K562 (cell line): Measurements from ENCODE around the gene PGM2L1. TPM values are rescaled to one million over a fixed set of nuclear protein-coding genes. Genes with fewer than 3 reads are reported as not detected.
"Not testable (repeated sequence)": the region's sequence is repeated elsewhere in the genome, so short reads cannot be mapped to it uniquely, and the experiment has no call there.

ENCODE experiments used
- ATAC-seq: fragments of 200-7000 bp; cut with Tn5 transposase; 3 replicates; pipeline ENCODE4 v1.9.1; 2020; ENCODE audit warnings: moderate library complexity
- BruUV-seq: library from RNA; stranded (reverse); fragments of 400-500 nt; replicated peaks from 2 replicates; lab custom pipeline; 2021; lab: Mats Ljungman, UMichigan
- CTCF ChIA-PET: fragments of 300-600 bp; formaldehyde crosslinking; extraction: SDS; loops from one replicate; lab custom pipeline; 2021; ENCODE audit warnings: low intra/inter-chr PET ratio; lab: Yijun Ruan, JAX
- POLR2A ChIA-PET: fragments of 300-600, 350-650 bp; sonication (Branson Sonifier 250); formaldehyde crosslinking; extraction: SDS; loops from one replicate; lab custom pipeline; 2021; ENCODE audit warnings: antibody characterized with exemption, inconsistent platforms; lab: Yijun Ruan, JAX
- DNase-seq, 4 experiments: peaks; one replicate each; pipeline versions ENCODE4 v3.0.0 to v3.0.0-alpha.2; 2011 to 2018; ENCODE audit warnings: low spot score in 3 of 4, mixed read lengths in 3 of 4; ENCODE audit errors: extremely low read depth in 1 of 4
- FAIRE-seq: peaks from 2 replicates; lab custom pipeline; 2011; peaks lifted over from hg19 to GRCh38; lab: Jason Lieb, UNC
- H2AFZ ChIP-seq: 2 replicates; pipeline ENCODE4 v1.6.0; 2011; ENCODE audit warnings: low read depth, low read length, control low read depth, inconsistent platforms
- H3K27ac ChIP-seq: fragments of 200-600 bp; 3 replicates; pipeline ENCODE4 v1.8.0; 2011; ENCODE audit warnings: low read depth, mild to moderate bottlenecking, control low read depth, inconsistent platforms, low read length, moderate library complexity, mixed read lengths; ENCODE audit errors: extremely low read depth
- H3K27me3 ChIP-seq, 2 experiments: fragments of 300-600 bp in 1 of 2; 2 replicates in 1 of 2; 3 replicates in 1 of 2; pipeline versions ENCODE4 v1.6.0 to v1.8.0; 2011; ENCODE audit warnings: inconsistent platforms in 2 of 2, low read length in 2 of 2, mild to moderate bottlenecking in 1 of 2, mixed read lengths in 1 of 2, moderate library complexity in 1 of 2; ENCODE audit not compliant: control insufficient read depth in 2 of 2, insufficient read depth in 2 of 2
- H3K36me3 ChIP-seq: fragments of 300-600 bp; 3 replicates; pipeline ENCODE4 v1.8.0; 2011; ENCODE audit warnings: mild to moderate bottlenecking, low read length, inconsistent platforms; ENCODE audit not compliant: control insufficient read depth, insufficient read depth
- H3K4me1 ChIP-seq, 2 experiments: fragments of 200-600 bp in 1 of 2; replicated peaks in 1 of 2; 2 replicates in 1 of 2; 3 replicates in 1 of 2; pipeline versions ENCODE4 v1.5.1 to v1.8.0; 2011; ENCODE audit warnings: inconsistent platforms in 2 of 2, low read length in 2 of 2, mild to moderate bottlenecking in 1 of 2, mixed read lengths in 1 of 2, moderate library complexity in 1 of 2; ENCODE audit not compliant: control insufficient read depth in 2 of 2, insufficient read depth in 2 of 2
- H3K4me2 ChIP-seq: 2 replicates; pipeline ENCODE4 v1.6.1; 2011; ENCODE audit warnings: low read length, control low read depth, inconsistent platforms, mixed read lengths; ENCODE audit not compliant: insufficient read depth
- H3K4me3 ChIP-seq: fragments of 200-600 bp; sonication (generic), shearing (Covaris generic); 2 replicates; pipeline ENCODE4 v1.5.1; 2016; ENCODE audit warnings: control low read depth, inconsistent platforms
- H3K79me2 ChIP-seq: fragments of 200-600 bp; 3 replicates; pipeline ENCODE4 v1.8.0; 2011; ENCODE audit warnings: low read length, inconsistent platforms; ENCODE audit not compliant: control insufficient read depth, insufficient read depth
- H3K9ac ChIP-seq, 2 experiments: 2 replicates each; pipeline versions ENCODE4 v1.6.0 to v1.6.1; 2011; ENCODE audit warnings: low read depth in 2 of 2, low read length in 2 of 2, control low read depth in 1 of 2, inconsistent platforms in 1 of 2, mild to moderate bottlenecking in 1 of 2, mixed read lengths in 1 of 2; ENCODE audit not compliant: insufficient read depth in 1 of 2
- H3K9me1 ChIP-seq: one replicate; pipeline ENCODE4 v1.6.0; 2011; ENCODE audit warnings: inconsistent platforms, mild to moderate bottlenecking, low read length, moderate library complexity; ENCODE audit not compliant: control insufficient read depth, insufficient read depth
- H3K9me3 ChIP-seq: replicated peaks from 2 replicates; pipeline ENCODE4 v1.5.1; 2011; ENCODE audit warnings: low read depth, low read length, inconsistent platforms; ENCODE audit not compliant: control insufficient read depth, insufficient read depth
- H4K20me1 ChIP-seq: replicated peaks from 2 replicates; pipeline ENCODE4 v1.6.1; 2011; ENCODE audit warnings: low read length, inconsistent platforms, mixed read lengths; ENCODE audit not compliant: control insufficient read depth, insufficient read depth
- LCOR ChIP-seq: sonication (generic); formaldehyde crosslinking; IDR thresholded peaks from 2 replicates; pipeline ENCODE4 v1.8.0; 2022; ENCODE audit warnings: mild to moderate bottlenecking, missing genetic modification reagents
- RFX1 ChIP-seq: fragments of 450-650 bp; IDR thresholded peaks from 2 replicates; pipeline ENCODE4 v1.6.1; 2016; ENCODE audit warnings: mild to moderate bottlenecking, moderate library complexity
- XRCC3 ChIP-seq: fragments of 450-650 bp; IDR thresholded peaks from 2 replicates; pipeline ENCODE4 v1.6.1; 2017; ENCODE audit warnings: mild to moderate bottlenecking, moderate library complexity
- ZNF165 ChIP-seq: fragments of 250-450 bp; sonication (Bioruptor Pico); IDR thresholded peaks from 2 replicates; pipeline ENCODE4 v1.4.0; 2020; ENCODE audit warnings: borderline replicate concordance
- WGBS: fragments of 100-300 bp; shearing (Covaris generic); methylation state at CpG from one replicate; pipeline ENCODE4 v1.1.6; 2016; ENCODE audit warnings: low coverage, mixed read lengths; ENCODE audit not compliant: insufficient coverage; ENCODE audit errors: missing lambda C conversion rate; 5-methylcytosine and 5-hydroxymethylcytosine counted together
- in situ Hi-C: fragments of 300-500 bp; cut with MboI; formaldehyde crosslinking; loops from 4 replicates; pipeline ENCODE4 v1.15.0; 2018; ENCODE audit warnings: inconsistent platforms, mixed read lengths
- intact Hi-C: fragments of 100-400 bp; cut with micrococcal nuclease; formaldehyde crosslinking; loops from 2 replicates; pipeline ENCODE4 v1.14.2; 2022
- polyA plus RNA-seq, 8 experiments: library from polyadenylated mRNA; depleted of rRNA in 4 of 8; stranded (reverse) in 5 of 8; unstranded in 3 of 8; fragments of >200 nt; fragmentation: Nextera tagmentation in 2 of 8; fragmentation: Illumina TruSeq in 1 of 8; extraction: Ambion mirVana in 2 of 8; extraction: Trizol in 1 of 8; gene quantifications; 2 replicates each; pipeline versions ENCODE4 v1.2.1 to v1.2.3, GENCODE V29; 2011 to 2014; ENCODE audit warnings: inconsistent platforms in 1 of 8, missing spikeins in 1 of 8
- total RNA-seq, 7 experiments: library from RNA; depleted of rRNA in 6 of 7; stranded (reverse); fragments of >200 nt in 6 of 7; fragmentation: Illumina TruSeq in 2 of 7; extraction: Trizol in 2 of 7; gene quantifications; 2 replicates each; pipeline versions ENCODE4 v1.2.1 to v1.2.3, GENCODE V29; 2011 to 2021; ENCODE audit warnings: low replicate concordance in 1 of 7

PGM2L1 gene
- total and polyA plus RNA-seq, 9 of the 15 experiments (the other 6 are each of a cell fraction or from before 2014, with no cell fraction given): 0.32 to 0.95 (median 0.63) TPM

DNA sequence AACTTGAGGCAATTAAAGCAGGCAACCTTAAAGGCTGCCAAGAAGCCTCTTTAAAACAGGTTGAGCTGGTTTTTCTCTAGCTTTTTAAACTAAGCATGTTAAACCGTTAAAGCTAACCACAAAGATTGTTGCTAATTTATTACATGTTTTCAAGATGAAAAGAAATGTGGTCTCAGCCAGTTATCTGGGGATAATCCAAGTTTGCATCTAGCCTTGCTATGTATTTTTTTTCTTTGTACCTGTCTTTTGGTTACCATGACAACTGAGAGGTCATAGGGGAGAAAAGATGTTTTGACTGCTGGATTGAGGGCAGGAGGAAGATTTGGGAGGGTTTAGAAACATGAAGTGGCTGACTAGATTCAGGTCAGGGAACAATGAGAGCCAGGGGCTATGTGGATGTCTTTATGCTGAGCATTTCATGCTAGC lies 19.2 kb upstream of the PGM2L1 start:
- no peaks in the 10 kb centered on the region for H3K9me1 ChIP-seq
- no peak overlapping the region for H3K27ac ChIP-seq
- ChIA-PET POLR2A (interaction anchor here (1.1 kb wide), 1 partner anchor 9 kb away, joined by 3 read pairs; no protein-coding TSS in a partner anchor), CTCF (no interaction called here)
- DNase-seq (no peak), ATAC-seq (no peak), FAIRE-seq (no peak)
- H4K20me1 ChIP-seq: no peaks in the 10 kb centered on the region
- H3K36me3 ChIP-seq: no peaks in the 10 kb centered on the region
- intact Hi-C loops (no loop called here), in situ Hi-C loops (no loop called here)
- H3K79me2 ChIP-seq: no peaks in the 10 kb centered on the region
- no TSS peak for BruUV-seq
- no peak overlapping the region for H2AFZ ChIP-seq
- no peaks in the 10 kb centered on the region for H3K9me3 ChIP-seq
- H3K9ac ChIP-seq: no peak overlapping the region
- no peak overlapping the region for H3K4me2 ChIP-seq
- H3K4me3 ChIP-seq: no peak overlapping the region
- peaks cover 5 to 12% of the 10 kb centered on the region in 2 experiments for H3K27me3 ChIP-seq
- 0% methylated on average over 1 of the region's 1 CpG for WGBS
- peak; percentile 86 for TF ChIP-seq RFX1
- no peak for TF ChIP-seq LCOR (CRISPR knock-in tag)
- no peak for TF ChIP-seq XRCC3
- no peak for TF ChIP-seq ZNF165 (CRISPR knock-in tag)
- no peaks in the 10 kb centered on the region for H3K4me1 ChIP-seq

DNA sequence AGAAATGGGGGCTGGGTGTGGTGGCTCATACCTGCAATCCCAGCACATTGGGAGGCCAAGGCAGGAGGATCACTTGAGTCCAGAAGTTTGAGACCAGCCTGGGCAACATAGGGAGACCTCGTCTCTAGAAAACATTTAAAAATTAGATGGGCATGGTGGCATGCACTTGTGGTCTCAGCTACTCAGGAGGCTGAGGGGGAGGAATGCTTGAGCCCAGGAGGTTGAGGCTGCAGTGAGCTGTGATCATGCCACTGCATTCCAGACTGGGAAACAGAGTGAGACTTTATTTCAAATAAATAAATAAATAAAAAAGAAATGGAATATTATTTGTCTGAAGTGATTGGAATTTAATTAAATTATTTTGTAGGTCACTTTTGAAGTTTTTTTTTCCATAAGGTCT lies 18.7 kb upstream of the PGM2L1 start:
- BruUV-seq, CTCF ChIA-PET, H3K79me2 ChIP-seq, H4K20me1 ChIP-seq, H3K27ac ChIP-seq, ATAC-seq, H3K9me3 ChIP-seq, H3K36me3 ChIP-seq, H2AFZ ChIP-seq, H3K9me1 ChIP-seq, H3K9ac ChIP-seq, H3K4me2 ChIP-seq, H3K4me3 ChIP-seq, intact Hi-C loops, H3K4me1 ChIP-seq, DNase-seq, FAIRE-seq, in situ Hi-C loops: not testable (repeated sequence)
- H3K27me3 ChIP-seq: peaks cover 7 to 12% of the 10 kb centered on the region in 2 experiments
- POLR2A ChIA-PET: interaction anchor here (1.2 kb wide), 1 partner anchor 9 kb away, joined by 3 read pairs; no protein-coding TSS in a partner anchor
- WGBS: 0% methylated on average over 1 of the region's 1 CpG
